ENCODE results near the gene CYB561D2.

DNA sequence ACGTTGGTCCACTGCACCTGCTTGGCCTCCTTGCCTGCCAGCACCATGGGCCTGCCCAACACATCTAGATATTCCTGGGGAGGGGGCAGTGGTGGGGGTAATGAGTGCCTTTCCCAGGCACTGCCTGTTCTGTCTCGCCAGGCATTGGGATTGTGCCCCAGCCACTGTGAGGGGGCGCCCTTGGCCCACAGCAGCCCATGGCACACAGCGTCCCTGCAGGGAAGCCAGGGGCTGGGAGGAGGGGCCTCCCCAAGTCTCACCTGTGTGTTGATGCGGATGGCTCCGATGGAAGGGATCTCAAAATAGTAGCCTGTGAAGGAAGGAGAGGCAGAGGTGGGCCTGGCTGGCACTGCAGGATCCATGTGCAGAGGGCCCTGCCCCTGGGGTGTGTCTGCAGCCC, 27.4 kb downstream of the CYB561D2 start:
- TF ChIP-seq, protein P1, sequence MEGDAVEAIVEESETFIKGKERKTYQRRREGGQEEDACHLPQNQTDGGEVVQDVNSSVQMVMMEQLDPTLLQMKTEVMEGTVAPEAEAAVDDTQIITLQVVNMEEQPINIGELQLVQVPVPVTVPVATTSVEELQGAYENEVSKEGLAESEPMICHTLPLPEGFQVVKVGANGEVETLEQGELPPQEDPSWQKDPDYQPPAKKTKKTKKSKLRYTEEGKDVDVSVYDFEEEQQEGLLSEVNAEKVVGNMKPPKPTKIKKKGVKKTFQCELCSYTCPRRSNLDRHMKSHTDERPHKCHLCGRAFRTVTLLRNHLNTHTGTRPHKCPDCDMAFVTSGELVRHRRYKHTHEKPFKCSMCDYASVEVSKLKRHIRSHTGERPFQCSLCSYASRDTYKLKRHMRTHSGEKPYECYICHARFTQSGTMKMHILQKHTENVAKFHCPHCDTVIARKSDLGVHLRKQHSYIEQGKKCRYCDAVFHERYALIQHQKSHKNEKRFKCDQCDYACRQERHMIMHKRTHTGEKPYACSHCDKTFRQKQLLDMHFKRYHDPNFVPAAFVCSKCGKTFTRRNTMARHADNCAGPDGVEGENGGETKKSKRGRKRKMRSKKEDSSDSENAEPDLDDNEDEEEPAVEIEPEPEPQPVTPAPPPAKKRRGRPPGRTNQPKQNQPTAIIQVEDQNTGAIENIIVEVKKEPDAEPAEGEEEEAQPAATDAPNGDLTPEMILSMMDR (IDR thresholded peaks at IDR 0.05): no peak
- no peak for TF ChIP-seq POLR2A (IDR thresholded peaks at IDR 0.05)
- TF ChIP-seq EP300 (IDR thresholded peaks at IDR 0.05): no peak

Measured in ovary (tissue), 3 donors.